Measurements from ENCODE around the gene COBL.

Gene COBL

DNA sequence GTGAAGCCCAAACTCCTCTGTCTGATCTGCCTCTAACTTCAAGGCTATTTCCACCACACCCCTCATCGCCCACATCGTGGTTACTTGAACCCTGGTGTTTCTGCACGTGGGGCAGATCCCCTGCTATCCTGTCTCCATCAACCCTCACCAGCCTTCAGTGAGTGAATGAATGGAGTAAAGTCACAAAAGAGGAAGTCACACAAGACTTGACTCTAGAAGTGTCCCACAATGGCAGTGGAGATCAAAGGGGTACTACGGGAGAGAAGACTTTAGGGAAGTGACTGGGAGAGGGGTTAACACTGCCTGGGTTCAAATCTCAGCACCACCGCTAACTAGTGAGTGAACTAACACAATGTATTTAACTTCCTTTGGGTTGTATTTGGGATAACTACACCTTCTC, 85.9 kb downstream of the COBL start:
- in situ Hi-C loops (cut with HindIII; ENCODE audit: low pct_ligation_motif_present, low pct_unique_long_range_greater_than_20kb, low sequenced_read_pairs), result no loop called here
- no peak for DNase-seq

DNA sequence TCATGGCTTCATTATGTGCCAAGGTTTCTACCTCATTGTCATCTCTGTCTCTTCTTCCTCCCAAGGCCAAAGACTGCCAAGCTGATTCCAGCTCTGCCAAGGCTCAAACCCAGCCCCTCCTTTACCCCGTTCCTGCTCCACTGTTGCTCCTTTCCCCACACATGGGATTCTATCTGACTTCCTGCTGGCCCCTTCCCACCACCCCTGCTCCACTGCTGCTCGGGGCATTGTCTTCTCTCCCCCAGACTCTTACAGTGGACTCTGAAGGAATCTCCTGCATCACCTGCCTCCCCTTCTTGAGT, 86.3 kb downstream of the COBL start:
- in situ Hi-C loops (cut with HindIII; ENCODE audit: low pct_ligation_motif_present, low pct_unique_long_range_greater_than_20kb, low sequenced_read_pairs), result no loop called here
- no peak for DNase-seq

DNA sequence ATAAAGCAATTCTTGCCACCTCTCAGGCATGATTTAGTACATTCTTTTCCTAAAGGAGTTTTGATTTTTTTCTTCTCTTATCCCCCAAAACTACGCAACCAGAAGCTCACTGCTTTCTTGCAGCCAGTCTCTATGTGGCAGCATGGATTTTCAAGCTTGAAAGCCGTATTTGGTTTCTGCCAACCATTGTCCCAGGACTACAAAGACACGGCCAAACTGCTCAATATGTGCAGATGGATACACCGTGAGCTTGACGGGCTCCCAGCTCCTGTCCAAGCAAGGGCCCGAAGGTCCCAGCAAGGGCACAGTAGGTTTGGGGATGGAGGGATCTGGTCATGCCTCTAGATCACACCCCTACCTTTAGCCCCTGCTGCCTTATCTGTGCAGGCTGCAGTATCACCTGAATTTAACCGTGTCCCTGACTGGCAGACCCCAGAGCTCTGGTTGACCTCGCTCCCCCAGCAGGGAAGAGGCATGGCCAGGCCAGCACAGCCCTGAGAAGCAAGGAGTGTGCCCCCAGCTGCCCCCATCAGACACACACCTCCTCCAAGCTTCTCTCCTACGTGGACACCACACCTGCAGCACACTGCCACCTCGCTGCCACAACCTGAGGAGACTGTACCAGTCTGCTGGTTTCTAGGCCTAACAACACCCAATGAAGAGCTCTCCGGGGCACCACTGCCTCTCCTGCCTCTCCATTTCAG, 86.8 kb downstream of the COBL start:
- in situ Hi-C loops (cut with HindIII; ENCODE audit: low pct_ligation_motif_present, low pct_unique_long_range_greater_than_20kb, low sequenced_read_pairs), result no loop called here
- DNase-seq, result no peak

DNA sequence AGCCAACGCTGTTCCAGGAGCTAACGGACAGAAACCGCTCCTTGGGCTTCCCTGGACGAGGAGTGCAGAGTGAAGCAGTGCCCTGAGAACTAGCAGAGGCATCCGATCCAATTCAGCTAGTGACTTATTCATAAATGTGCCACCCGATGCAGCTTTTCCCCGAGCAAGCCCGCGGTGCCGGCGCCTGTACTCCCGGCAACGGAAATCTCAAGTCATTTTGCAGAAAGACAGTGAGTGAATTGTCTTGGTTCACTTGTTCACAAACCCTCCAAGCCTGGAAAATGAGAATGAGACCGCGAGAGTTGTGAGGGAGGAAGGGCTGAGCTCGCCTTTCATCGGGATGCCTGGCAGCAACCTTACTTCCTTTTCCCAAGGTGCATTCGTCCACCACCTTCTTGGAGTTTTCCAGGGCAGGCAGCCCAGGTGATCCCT, 87.5 kb downstream of the COBL start:
- in situ Hi-C loops (cut with HindIII; ENCODE audit: low pct_ligation_motif_present, low pct_unique_long_range_greater_than_20kb, low sequenced_read_pairs), result no loop called here
- peak; percentile 63 for DNase-seq

DNA sequence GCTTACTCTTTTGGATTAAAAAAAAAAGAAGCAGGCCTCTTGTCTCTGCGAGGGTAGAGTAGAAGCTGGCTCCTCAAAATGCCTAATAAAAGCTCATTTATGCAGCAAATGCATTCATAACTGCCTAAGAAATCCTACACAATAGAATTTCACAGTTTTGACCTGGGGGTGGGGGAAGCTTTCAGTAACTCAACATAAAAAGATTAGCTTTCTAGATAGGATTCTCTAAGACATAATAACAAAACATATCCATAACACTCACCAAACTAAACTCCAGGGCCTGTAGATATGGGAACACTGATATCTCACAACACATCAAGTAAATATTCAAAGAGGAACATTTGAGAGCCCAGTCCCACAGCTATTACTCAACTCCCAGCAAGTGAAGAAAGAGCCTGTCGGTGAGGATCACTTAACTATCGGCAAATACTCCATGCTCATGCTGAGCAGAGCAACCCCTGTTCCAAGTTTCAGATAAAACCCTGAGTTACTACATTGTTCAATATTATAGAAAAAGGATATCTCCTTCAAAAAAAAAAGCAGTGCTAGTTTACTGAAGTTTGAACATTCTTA, 88.1 kb downstream of the COBL start:
- in situ Hi-C loops (cut with HindIII; ENCODE audit: low pct_ligation_motif_present, low pct_unique_long_range_greater_than_20kb, low sequenced_read_pairs), result no loop called here

DNA sequence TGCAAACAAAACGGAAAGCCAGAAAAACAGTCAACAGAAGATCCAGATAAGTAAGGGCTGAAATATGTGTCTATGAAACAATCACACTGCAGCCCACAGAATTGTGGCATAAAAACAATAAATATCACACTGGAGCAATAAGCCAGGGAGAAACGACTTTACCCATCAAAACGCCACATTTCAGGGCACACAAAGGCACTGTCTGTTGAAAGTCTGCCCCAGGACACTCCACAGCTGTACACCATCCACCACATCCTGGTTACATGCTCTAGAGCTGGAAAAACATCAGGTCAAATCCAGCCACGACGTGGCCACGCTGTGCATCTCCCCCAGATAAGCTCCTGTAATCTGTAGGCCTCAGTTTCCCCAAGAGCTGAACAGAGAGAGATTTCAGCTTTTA, 88.7 kb downstream of the COBL start:
- in situ Hi-C loops (cut with HindIII; ENCODE audit: low pct_ligation_motif_present, low pct_unique_long_range_greater_than_20kb, low sequenced_read_pairs), result no loop called here
- DNase-seq, result no peak

More for the DNA sequence above, 88.1 kb downstream of the COBL start:
- DNase-seq, result no peak

DNA sequence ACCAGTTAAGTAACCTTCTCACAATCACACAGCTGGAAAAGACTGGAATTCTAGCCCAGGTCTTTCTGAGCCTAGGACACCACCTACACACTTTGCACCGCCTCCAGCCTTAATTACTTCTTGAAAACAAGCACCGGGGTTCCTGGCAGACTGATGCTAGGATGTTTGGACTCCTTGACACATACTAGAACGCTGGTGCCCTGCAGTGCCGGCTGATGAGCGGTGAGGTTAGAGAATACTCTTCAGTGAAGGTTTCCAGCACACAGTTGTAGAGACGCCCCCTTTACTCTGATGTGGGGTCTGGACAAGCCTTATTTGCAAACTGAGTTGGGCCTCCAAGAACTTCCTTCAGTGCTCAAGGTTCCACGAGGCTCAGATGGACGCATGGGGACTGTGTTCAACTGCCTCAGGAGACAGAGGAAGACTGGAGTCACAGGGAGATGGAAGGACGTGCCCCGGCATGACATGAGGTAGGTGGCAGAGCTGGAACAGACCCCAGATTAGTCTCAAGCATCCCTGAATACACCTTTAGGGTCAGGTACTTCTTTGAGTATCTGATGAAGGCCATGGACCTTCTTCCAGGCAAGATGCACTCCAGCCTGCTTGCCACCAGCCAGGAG, 89.6 kb downstream of the COBL start:
- in situ Hi-C loops (cut with HindIII; ENCODE audit: low pct_ligation_motif_present, low pct_unique_long_range_greater_than_20kb, low sequenced_read_pairs), result no loop called here
- DNase-seq, result no peak

DNA sequence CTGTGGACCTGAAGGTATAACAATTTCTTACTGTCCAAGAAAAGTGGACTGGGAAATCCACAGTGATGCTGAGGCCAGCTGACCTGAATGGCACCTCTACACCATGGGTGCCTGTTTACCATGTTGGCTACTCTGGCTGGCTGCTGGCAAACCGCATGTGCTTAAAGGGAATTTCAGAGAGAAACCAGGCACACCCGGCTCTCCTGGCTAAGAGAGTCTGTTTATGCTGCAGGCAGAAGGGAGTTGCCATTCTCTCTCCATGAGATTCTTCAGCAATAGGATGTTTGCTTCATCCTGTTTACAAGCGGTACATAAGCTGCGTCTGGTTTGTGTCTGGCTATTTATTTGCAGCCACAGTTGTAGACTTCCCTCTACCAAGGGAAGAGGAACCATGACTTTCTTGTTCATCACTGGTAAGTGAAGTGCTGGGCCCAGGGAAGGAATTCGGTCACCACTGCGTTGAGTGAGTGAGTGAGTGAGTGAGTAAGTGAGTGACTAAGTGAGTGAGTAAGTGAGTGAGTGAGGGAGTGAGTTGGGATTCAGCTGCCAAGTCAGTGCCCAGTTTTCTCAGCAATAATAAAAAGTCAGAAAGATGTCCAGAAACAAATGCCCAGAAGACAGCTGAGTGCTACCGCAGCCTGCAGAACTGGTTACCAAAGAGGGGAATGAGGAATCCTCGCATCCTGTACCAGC, 90.4 kb downstream of the COBL start:
- in situ Hi-C loops (cut with HindIII; ENCODE audit: low pct_ligation_motif_present, low pct_unique_long_range_greater_than_20kb, low sequenced_read_pairs), result no loop called here

DNA sequence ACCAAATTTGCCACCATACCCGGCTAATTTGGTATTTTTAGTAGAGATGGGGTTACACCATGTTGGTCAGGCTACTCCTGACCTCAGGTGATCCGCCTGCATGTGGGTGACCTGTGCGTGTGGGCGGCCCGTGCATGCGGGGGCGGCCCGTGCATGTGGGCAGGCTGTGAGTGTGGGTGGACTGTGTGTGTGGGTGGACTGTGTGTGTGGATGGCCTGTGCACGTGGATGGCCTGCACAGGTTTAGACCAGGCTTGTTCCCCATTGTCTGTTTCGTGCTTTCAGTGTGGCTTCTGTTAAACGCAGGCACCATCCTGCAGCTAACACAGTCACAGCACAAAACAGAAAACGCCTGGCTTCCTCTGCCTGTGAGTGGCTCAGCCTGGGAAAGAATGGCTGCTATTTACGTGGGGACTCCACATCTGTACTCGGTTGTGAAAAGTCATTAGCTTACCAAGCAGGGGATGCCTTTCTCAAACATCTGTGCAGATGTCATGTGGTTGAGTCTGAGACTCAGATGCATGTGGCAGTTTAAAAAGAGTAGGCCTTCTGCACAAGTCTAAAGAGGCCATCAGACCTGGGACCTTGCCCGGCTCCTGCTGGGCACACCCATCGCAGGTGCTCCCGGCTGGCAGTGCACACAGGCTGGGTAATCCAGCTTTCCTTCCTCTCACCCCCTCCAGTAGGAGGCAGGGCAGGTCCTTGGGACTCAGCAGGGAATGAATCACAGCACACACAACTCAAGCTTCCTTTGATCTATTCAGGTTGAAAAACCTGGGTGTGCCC, 91.6 kb downstream of the COBL start:
- in situ Hi-C loops (cut with HindIII; ENCODE audit: low pct_ligation_motif_present, low pct_unique_long_range_greater_than_20kb, low sequenced_read_pairs), result no loop called here
- DNase-seq, result peak; percentile 75

More for the DNA sequence above, 90.4 kb downstream of the COBL start:
- DNase-seq, result peak; percentile 37

DNA sequence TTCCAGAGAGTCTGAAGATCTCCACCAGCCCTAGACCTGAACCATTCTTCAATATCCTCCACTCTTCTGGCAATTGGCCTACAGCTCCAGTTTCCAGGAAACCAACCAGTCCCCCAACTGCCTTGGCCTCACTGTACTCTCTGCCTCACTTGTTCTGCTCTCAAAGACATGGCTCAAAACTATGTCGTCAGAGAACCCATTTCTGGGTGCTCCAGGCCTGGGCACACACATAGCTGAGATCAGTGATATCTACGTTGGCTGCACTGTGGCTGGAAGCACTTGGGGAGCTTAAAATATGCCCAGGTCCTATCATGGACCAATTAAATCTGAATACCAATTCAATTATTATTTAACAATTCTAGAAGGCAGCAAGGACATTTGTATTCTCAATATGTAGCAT, 93.1 kb downstream of the COBL start:
- no peak for DNase-seq
- in situ Hi-C loops (cut with HindIII; ENCODE audit: low pct_ligation_motif_present, low pct_unique_long_range_greater_than_20kb, low sequenced_read_pairs), result no loop called here

DNA sequence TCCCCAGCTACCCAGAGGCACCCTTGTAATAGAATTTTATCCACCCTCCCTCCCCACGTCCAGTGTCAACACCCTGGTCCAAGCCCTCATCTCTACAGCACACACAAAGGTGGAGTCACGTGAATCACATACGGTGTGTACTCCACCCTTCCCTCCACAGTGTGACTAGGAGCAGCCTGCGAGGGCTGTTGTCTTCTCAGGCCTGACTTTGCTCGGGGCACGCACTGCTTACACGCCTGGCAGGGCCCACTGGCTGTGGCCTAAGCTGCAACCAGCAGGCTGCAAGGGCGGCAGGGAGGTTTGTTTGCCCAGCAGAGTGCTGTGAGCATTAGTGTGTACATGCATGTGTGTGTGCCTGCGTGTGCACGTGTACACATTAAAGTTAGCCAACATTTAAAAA, 93.7 kb downstream of the COBL start:
- no peak for DNase-seq

DNA sequence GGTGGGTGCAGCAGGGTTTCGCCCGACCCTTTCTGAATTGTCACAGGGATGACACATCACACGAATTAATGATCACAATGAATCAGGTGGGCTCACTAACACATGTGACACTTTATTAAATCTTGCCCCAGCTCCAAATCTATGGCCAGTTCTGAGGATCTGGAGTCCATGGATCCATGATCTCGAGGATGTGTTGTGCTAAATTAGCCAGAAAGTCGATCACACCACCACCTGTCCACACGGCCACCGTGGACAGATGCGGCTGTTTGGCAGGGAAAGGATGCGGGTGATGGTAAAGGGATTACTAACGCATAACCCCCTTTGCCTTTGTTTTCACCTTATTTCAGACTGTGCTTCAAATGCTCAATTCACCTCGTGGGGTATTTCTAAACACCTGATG, 96.4 kb downstream of the COBL start:
- in situ Hi-C loops (cut with HindIII; ENCODE audit: low pct_ligation_motif_present, low pct_unique_long_range_greater_than_20kb, low sequenced_read_pairs), result no loop called here
- no peak for DNase-seq

More for the DNA sequence above, 93.7 kb downstream of the COBL start:
- in situ Hi-C loops (cut with HindIII; ENCODE audit: low pct_ligation_motif_present, low pct_unique_long_range_greater_than_20kb, low sequenced_read_pairs), result no loop called here

DNA sequence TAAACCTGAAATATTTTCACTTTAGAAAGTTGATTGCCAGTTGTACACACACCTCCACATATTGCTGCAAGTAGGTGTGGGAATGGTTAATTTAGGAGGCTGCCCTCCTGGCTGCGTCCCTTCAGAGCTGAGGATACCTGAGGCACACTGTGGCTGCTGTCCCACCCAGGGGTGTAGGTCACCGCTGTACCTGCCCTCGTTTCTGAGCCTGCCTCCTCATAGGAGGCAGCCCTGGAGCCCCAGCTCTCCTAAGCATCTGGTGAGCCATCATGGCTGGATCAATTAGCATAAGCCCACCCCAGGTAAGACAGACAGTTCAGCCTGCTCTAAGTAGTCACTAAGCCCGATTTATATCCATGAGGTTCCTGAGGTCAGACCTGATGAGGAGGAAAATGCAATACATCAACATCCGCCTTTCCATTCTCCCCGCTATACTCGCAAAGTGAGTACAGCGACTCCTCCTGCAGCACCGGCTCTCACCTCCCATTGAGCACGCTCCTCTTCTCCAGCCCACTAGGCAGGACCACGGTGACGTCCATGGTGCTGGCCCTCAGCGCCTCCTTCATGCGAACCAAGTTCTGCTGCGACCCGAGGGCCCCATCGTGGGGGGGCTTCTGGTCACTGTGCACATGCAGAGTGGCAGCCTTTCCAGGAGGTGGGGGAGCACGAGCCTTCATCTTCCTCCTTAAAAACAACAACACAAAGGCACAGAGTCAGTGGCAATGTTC, 97.2 kb downstream of the COBL start:
- no peak for DNase-seq
- in situ Hi-C loops (cut with HindIII; ENCODE audit: low pct_ligation_motif_present, low pct_unique_long_range_greater_than_20kb, low sequenced_read_pairs), result no loop called here

DNA sequence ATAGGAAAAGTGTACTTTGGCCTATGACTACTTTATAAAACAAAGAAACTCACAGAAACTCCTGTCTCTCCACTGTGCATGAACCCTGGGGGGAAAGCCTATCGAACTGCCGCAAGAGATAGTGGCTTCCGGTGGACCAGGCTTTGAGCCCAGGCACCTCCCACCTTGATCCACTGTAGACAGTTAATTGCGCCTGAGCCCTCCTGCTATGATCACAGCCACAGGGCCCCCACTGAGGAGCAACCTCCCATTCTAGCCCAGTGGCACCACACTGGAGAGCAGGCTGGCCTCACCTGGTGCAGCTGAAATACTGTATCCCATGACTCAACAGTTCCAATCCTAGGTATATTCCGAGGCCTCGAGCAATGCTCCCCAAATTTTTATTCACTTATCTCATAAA, 98.8 kb downstream of the COBL start:
- no peak for DNase-seq
- in situ Hi-C loops (cut with HindIII; ENCODE audit: low pct_ligation_motif_present, low pct_unique_long_range_greater_than_20kb, low sequenced_read_pairs), result no loop called here

DNA sequence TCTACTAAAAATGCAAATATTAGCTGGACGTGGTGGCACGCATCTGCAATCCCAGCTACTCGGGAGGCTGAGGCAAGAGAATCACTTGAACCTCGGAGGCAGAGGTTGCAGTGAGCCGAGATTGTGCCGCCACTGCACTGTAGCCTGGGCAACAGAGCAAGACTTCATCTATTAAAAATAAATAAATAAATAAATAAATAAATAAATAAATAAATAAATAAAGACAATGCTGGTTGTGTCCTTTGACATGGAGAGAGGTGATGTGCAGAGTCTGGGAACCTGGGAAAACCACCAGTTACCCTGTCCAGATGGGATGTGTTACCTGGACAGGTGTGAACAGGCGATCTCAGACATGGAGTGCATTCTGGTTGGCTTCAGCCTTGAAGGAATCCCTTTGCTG, 102.5 kb downstream of the COBL start:
- DNase-seq, result no peak
- in situ Hi-C loops (cut with HindIII; ENCODE audit: low pct_ligation_motif_present, low pct_unique_long_range_greater_than_20kb, low sequenced_read_pairs), result no loop called here

DNA sequence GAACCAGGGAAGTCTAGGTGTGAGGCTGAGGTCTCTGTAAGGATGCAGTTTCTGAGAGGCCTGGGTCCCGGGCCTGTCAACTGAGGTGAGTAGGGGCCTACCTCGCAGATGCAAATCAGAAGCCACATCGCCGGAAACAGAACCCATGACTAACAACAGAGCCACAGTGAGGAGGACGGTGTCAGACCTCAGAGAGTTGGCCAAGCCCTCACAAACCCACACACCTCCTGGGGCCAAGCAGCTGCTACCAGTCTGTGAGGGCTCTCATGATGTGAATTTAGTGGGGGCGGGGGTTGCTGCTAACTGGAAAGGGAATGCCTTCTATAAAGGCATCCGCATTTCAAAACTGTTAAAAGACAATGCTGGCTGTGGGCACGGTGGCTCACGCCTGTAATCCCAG, 103.0 kb downstream of the COBL start:
- in situ Hi-C loops (cut with HindIII; ENCODE audit: low pct_ligation_motif_present, low pct_unique_long_range_greater_than_20kb, low sequenced_read_pairs), result no loop called here
- no peak for DNase-seq

DNA sequence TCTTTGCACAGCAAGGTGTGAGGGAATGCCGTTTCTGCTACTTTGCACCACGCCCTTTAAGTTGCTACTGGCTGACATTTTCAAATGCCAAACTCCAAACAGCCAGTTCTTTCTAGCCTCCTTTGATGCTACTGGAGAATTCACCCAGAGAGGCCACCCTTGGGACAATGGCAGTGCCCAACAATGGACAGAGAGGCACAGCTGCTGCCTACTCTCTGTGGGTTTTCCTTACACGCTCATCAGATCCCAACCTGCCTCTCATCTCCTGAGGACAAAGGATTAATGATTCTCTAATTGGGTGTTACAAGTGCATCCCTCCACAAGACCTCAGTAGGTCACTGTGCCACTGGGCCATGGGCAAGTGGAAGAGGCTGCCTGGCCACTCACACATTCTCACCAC, 105.8 kb downstream of the COBL start:
- no peak for DNase-seq
- in situ Hi-C loops (cut with HindIII; ENCODE audit: low pct_ligation_motif_present, low pct_unique_long_range_greater_than_20kb, low sequenced_read_pairs), result no loop called here

DNA sequence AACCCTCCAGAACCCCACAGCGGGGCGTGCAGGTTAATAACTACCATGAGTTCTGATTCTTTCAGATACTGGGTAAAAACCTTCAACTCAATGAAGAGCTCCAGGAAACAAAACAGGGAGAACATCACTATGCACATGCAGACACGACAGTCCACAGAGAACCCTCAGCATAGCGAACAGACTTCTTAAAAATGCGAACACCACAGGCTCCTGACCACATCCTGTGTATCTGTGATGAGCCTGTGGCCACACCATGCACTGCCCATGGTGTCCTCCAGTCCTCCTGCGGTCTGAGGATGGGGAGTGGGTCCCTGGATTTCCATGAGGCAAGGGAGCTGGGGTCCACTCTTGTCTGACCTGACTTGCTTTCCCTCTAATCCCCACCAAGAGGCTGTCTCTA, 107.2 kb downstream of the COBL start:
- DNase-seq, result peak; percentile 56
- in situ Hi-C loops (cut with HindIII; ENCODE audit: low pct_ligation_motif_present, low pct_unique_long_range_greater_than_20kb, low sequenced_read_pairs), result no loop called here

Data from ACHN (cell line).